Globus pallidus (tissue), 1 donor: Measurements from ENCODE around the gene ZFPM1.

Experiments used
- DNase-seq: peaks from one replicate; pipeline ENCODE4 v3.0.0-alpha.2; 2015; ENCODE audit warnings: low spot score

The ZFPM1 gene

GRCh38 chr16:88537859-88538258, 84.8 kb downstream of the ZFPM1 start:
- DNase-seq: no peak

GRCh38 chr16:88538366-88539060, 85.4 kb downstream of the ZFPM1 start:
- DNase-seq: no peak

GRCh38 chr16:88539261-88539651, 86.2 kb downstream of the ZFPM1 start:
- DNase-seq: no peak

- no peak for DNase-seq
Measured at GRCh38 chr16:88539652-88540345, 86.7 kb downstream of the ZFPM1 start.

- no peak for DNase-seq
Measured at GRCh38 chr16:88540346-88540977, 87.4 kb downstream of the ZFPM1 start.

GRCh38 chr16:88541831-88542616, 88.9 kb downstream of the ZFPM1 start:
- DNase-seq: no peak

- DNase-seq: no peak
Measured at GRCh38 chr16:88543230-88543813, 90.2 kb downstream of the ZFPM1 start.

GRCh38 chr16:88545781-88546180, 92.7 kb downstream of the ZFPM1 start:
- no peak for DNase-seq

GRCh38 chr16:88548131-88548874, 95.2 kb downstream of the ZFPM1 start:
- DNase-seq: no peak

GRCh38 chr16:88548985-88549384, 95.9 kb downstream of the ZFPM1 start:
- DNase-seq: no peak

GRCh38 chr16:88549671-88550245, 96.7 kb downstream of the ZFPM1 start:
- no peak for DNase-seq

GRCh38 chr16:88550246-88550661, 97.2 kb downstream of the ZFPM1 start:
- no peak for DNase-seq

GRCh38 chr16:88552166-88552565, 99.1 kb downstream of the ZFPM1 start:
- no peak for DNase-seq

GRCh38 chr16:88552815-88553214, 99.7 kb downstream of the ZFPM1 start:
- DNase-seq: no peak

GRCh38 chr16:88553739-88554138, 100.7 kb downstream of the ZFPM1 start:
- no peak for DNase-seq

- DNase-seq: no peak
Measured at GRCh38 chr16:88554711-88555264, 101.7 kb downstream of the ZFPM1 start.

GRCh38 chr16:88556294-88556988, 103.4 kb downstream of the ZFPM1 start:
- no peak for DNase-seq

GRCh38 chr16:88558457-88559442, 105.7 kb downstream of the ZFPM1 start:
- peak; percentile 51 for DNase-seq
